ENCODE data around the gene FERMT3.
A peak's percentile ranks its signal among the peaks of the same experiment; 100 is the strongest.
"Not testable (repeated sequence)": the region's sequence is repeated elsewhere in the genome, so short reads cannot be mapped to it uniquely, and the experiment has no call there.

The FERMT3 gene

GRCh38 chr11:64241491-64242374 lies 35.2 kb downstream of the FERMT3 start:
- peak; percentile 38 for DNase-seq (ENCODE audit: low read depth)
- TF ChIP-seq CTCF (IDR thresholded peaks at IDR 0.05; ENCODE audit: insufficient read depth, low read depth, low read length, missing control alignments), result no peak
- H3K4me3 ChIP-seq (ENCODE audit: low read length), result peak overlapping the region; percentile 73

GRCh38 chr11:64243236-64243854 lies 36.8 kb downstream of the FERMT3 start:
- no peak for TF ChIP-seq CTCF (IDR thresholded peaks at IDR 0.05; ENCODE audit: insufficient read depth, low read depth, low read length, missing control alignments)
- no peak for DNase-seq (ENCODE audit: low read depth)
- no peak overlapping the region for H3K4me3 ChIP-seq (ENCODE audit: low read length)

- H3K4me3 ChIP-seq (ENCODE audit: low read length), result no peak overlapping the region
- no peak for DNase-seq (ENCODE audit: low read depth)
- no peak for TF ChIP-seq CTCF (IDR thresholded peaks at IDR 0.05; ENCODE audit: insufficient read depth, low read depth, low read length, missing control alignments)
These were observed 37.6 kb downstream of the FERMT3 start for GRCh38 chr11:64244107-64244506.

GRCh38 chr11:64244966-64245365 lies 38.4 kb downstream of the FERMT3 start:
- no peak for DNase-seq (ENCODE audit: low read depth)
- H3K4me3 ChIP-seq (ENCODE audit: low read length), result peak overlapping the region; percentile 67
- no peak for TF ChIP-seq CTCF (IDR thresholded peaks at IDR 0.05; ENCODE audit: insufficient read depth, low read depth, low read length, missing control alignments)

GRCh38 chr11:64245401-64245796 lies 38.9 kb downstream of the FERMT3 start:
- DNase-seq (ENCODE audit: low read depth), result no peak
- TF ChIP-seq CTCF (IDR thresholded peaks at IDR 0.05; ENCODE audit: insufficient read depth, low read depth, low read length, missing control alignments), result no peak
- peak overlapping the region; percentile 67 for H3K4me3 ChIP-seq (ENCODE audit: low read length)

DNA sequence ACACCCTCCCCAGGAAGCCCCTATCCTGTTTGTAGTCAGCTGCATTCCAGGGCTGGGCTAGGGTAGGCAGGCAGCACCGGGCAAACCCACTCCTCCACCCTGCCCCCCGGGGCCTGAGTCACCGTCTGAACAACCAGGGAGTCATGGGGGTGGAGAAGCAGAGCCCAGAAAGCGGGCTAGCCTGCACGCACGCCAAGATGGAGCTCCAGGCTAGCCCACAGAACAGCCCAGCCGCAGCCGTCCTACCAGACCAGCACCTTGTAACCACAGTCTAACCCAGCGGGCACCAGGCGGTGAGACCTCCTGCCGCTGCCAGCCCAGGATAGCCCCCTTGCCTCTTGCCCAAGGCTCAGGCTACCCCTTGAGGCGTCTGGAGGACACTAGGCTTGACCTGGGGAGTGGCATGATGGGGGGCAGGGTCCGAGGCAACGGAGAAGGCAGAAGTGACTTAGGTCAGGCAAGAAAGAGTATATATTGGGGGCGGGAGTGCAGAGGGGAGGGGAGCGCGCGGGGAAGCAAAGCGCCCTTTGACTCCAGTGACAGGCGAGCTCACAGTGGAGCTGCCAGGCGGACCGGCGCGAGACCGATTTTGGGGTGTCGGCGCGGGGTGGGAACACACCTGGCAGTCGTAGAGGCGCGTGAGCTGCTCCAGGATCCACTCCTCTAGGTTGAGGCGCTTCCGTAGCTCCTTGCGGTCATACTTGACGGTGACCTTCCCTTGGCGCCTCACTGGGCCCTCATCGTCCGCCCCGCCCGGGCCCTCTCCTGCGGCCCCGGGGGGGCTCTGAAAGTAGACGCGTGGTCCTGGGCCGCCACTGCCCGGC lies 39.5 kb downstream of the FERMT3 start:
- peak overlapping the region; percentile 67 for H3K4me3 ChIP-seq (ENCODE audit: low read length)
- DNase-seq (ENCODE audit: low read depth), result peak; percentile 99
- TF ChIP-seq CTCF (IDR thresholded peaks at IDR 0.05; ENCODE audit: insufficient read depth, low read depth, low read length, missing control alignments), result no peak

- not testable (repeated sequence) for H3K4me3 ChIP-seq (ENCODE audit: low read length); DNase-seq (ENCODE audit: low read depth)
These were observed 40.0 kb downstream of the FERMT3 start for GRCh38 chr11:64246621-64246870.
